Nucleus accumbens (tissue), 56 donors: ENCODE results near the gene ATP2C1.
"Not testable (repeated sequence)": the region's sequence is repeated elsewhere in the genome, so short reads cannot be mapped to it uniquely, and the experiment has no call there.

Experiments
- DNase-seq, 56 donors: peaks; one replicate each; lab custom pipeline; 2025; lab: John Stamatoyannopoulos, UW

Gene ATP2C1

GRCh38 chr3:131031660-131032059, 137.8 kb downstream of the ATP2C1 start:
- no peak for DNase-seq

- DNase-seq: no peak
Observed at GRCh38 chr3:131033480-131034080, 139.7 kb downstream of the ATP2C1 start.

DNA sequence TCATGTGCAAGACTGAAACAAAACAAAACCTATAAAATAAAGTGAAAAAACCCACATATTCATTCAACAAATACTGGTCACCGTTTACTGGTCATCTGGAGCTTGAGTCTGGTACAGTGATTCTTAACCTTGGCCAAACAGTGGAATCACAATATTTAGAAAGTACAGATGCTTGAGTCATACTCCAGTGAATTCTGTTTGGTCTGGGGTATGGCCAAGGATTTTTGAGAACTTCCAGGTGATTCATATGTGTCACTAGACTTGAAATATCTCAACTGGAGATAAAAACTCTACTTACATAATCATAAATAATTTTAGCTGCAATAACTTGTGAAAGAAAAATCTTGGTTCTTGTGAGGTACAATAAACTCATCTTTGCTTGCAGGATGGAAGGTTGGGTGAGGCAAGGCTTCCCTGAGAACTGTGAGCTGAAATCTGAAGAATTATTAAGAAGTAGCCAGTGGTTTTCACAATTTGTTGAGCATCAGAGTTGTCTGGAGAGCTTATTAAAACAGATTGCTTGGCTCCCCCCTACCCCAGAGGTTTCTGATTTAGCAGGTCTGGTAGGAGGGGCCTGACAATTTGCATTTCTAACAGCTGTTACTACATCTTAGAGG, 142.4 kb downstream of the ATP2C1 start:
- no peak for DNase-seq

DNA sequence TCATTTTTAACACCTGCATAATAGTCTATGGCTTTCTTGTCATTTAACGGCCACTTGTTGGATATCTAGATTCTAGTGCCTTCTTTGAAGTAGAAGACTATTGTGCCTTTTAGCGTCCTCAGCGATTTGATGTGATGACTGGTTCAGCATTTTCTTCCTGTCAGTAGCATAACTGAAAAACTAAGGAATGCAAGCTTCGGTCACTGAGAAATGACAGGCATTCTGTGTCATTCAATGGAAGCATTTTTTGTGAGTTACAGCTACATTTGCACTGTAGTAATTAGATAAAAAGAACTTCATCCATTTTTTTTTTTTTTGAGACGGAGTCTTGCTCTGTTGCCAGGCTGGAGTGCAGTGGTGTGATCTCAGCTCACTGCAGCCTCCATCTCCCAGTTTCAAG, 143.1 kb downstream of the ATP2C1 start:
- no peak for DNase-seq

DNA sequence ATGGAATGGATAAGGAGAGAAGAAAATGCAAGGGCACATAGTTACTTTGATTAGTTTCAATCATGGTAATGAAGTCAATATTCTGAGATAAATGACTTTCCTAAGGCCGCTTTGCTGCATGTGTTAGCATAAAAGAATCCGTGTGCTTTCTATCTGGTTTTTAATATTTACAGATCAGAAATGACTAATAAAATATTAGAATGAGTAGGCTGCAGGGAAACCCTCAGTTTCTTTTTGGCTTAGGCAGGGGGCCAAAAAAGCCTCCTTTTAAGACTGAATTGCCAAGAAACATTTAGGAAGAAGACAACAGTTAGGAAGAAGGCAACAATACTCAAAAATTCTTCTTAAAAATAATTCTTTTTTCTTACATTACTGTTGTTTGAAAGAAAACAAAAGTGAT, 144.4 kb downstream of the ATP2C1 start:
- no peak for DNase-seq

- not testable (repeated sequence) for DNase-seq
Observed at GRCh38 chr3:131042271-131042985, 148.5 kb downstream of the ATP2C1 start.

DNA sequence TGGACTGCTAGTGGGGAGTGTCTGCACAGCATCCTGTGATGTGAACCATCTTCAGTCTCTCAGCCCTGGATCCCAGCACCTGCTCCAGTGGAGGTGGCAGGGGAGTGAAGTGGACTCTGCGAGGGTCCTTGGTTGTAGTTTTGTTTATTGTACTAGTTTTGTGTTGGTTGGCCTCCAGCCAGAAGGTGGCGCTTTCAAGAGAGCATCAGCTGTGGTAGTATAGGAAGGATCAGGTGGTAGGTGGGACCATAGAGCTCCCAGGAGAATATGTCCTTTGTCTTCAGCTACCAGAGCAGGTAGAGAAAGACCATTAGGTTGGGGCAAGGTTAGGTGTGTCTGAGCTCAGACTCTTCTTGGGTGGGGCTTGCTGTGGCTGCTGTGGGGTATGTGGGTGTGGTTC, 153.7 kb downstream of the ATP2C1 start:
- no peak for DNase-seq

GRCh38 chr3:131048030-131048429, 154.1 kb downstream of the ATP2C1 start:
- DNase-seq: no peak

GRCh38 chr3:131050001-131050400, 156.1 kb downstream of the ATP2C1 start:
- DNase-seq: no peak

GRCh38 chr3:131053043-131053859, 159.4 kb downstream of the ATP2C1 start:
- DNase-seq: no peak
